Activated naive CD4-positive, alpha-beta T cell treated with anti-CD3 and anti-CD28 coated beads, Interleukin-2, amount 50 U/mL, for 16 hours (primary cell): ENCODE data around the gene RASGRP2.

ENCODE experiments used
- DNase-seq: peaks from one replicate; pipeline ENCODE4 v3.0.0-alpha.2; 2020

Gene RASGRP2

GRCh38 chr11:64743591-64744543, at the start of gene RASGRP2:
Gene RASGRP2, minus strand, starts transcription at chr11:64744142. Its CDS starts 1,276 bp downstream, at chr11:64742866.
- peak; percentile 77 for DNase-seq

- DNase-seq: no peak
Measured at GRCh38 chr11:64792482-64792881, 48.5 kb upstream of the RASGRP2 start.

- no peak for DNase-seq
Measured at GRCh38 chr11:64791781-64792291, 47.9 kb upstream of the RASGRP2 start.

GRCh38 chr11:64790205-64791095, 46.5 kb upstream of the RASGRP2 start:
- no peak for DNase-seq

GRCh38 chr11:64789331-64790204, 45.6 kb upstream of the RASGRP2 start:
- no peak for DNase-seq

- DNase-seq: no peak
Measured at GRCh38 chr11:64788321-64789215, 44.6 kb upstream of the RASGRP2 start.

GRCh38 chr11:64787526-64788320, 43.8 kb upstream of the RASGRP2 start:
- DNase-seq: peak; percentile 64

- no peak for DNase-seq
Measured at GRCh38 chr11:64786308-64786707, 42.4 kb upstream of the RASGRP2 start.

- no peak for DNase-seq
Measured at GRCh38 chr11:64784813-64785581, 41.1 kb upstream of the RASGRP2 start.

- peak; percentile 99 for DNase-seq
Measured at GRCh38 chr11:64778473-64779298, 34.7 kb upstream of the RASGRP2 start, which contains the start of gene SF1. Gene SF1, minus strand, starts transcription at chr11:64778542. Its CDS starts 150 bp downstream, at chr11:64778392.

GRCh38 chr11:64778223-64778472, 34.2 kb upstream of the RASGRP2 start:
- no peak for DNase-seq

- peak; percentile 83 for DNase-seq
Measured at GRCh38 chr11:64777449-64778222, 33.7 kb upstream of the RASGRP2 start.

GRCh38 chr11:64776875-64777274, 32.9 kb upstream of the RASGRP2 start:
- no peak for DNase-seq

- no peak for DNase-seq
Measured at GRCh38 chr11:64776425-64776824, 32.5 kb upstream of the RASGRP2 start.

- no peak for DNase-seq
Measured at GRCh38 chr11:64774144-64774543, 30.2 kb upstream of the RASGRP2 start.

GRCh38 chr11:64772303-64773018, 28.5 kb upstream of the RASGRP2 start:
- DNase-seq: no peak

GRCh38 chr11:64771861-64772260, 27.9 kb upstream of the RASGRP2 start:
- no peak for DNase-seq
